Inflammatory macrophage (primary cell): ENCODE measurements around the gene GREB1L.
"Not testable (repeated sequence)": the region's sequence is repeated elsewhere in the genome, so short reads cannot be mapped to it uniquely, and the experiment has no call there.

Experiments
- DNase-seq, 2 donors: peaks; one replicate each; pipeline ENCODE4 v3.0.0-alpha.2; 2020 to 2022

The GREB1L gene

DNA sequence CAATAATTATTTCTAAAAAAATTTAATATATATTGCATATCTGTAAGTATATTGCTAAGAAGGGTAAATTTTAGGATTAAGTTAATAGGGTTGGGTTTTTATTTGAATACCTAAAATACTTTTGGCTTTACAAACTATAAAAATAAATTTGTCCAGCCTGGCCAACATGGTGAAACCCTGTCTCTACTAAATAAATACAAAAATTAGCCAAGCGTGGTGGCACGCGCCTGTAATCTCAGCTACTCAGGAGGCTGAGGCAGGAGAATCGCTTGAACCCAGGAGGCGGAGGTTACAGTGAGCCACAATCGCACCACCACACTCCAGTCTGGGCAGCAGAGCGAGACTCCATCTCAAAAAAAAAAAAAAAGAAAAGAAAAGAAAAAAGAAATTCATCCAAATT is 127.6 kb downstream of the GREB1L start:
- DNase-seq: not testable (repeated sequence)

DNA sequence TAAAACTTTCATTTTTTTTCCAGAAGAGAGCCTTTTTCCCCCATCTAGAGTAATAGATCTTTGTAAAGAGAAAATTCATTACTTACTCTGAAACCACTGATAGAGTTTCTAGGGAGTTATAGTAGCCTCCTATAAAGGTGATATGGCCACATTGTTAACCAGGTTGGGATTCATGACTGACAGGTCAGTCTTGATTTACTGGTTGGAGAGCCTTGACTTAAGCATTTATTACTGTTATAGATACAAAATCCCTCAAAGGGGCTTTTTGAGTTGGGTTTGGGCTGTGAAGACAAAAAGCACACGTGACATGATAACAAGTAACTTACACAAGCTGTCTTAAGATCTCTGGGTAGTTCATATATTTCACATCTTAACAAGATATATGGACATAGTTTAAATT is 141.0 kb downstream of the GREB1L start:
- no peak for DNase-seq

DNA sequence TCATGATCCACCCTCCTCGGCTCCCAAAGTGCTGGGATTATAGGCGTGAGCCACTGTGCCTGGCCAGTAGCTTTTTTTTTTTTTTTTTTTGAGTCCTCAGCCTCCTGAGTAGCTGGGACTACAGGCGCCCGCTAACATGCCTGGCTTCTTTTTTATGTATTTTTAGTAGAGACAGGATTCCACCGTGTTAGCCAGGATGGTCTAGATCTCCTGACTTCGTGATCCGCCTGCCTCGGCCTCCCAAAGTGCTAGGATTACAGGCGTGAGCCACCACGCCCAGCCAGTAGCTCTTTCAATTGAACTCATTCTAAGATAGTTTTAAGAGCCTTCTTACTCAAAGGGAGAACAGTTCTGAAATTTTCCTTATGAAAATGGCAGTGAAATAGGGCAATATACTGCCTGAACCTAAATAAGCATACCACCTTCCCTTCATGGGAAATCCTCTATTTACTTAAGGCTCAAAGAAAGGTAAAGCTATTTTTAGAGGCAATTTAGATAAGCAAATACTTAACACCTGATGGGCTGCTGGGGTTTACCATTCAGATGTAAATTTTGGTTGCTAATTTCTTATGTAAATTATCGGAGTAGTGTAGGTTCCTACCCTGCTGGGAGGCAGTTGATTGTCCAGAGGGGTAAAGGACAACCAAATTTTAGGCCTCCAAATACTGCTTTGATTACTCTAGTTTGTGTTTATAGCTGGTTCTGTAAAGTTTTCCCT is 144.7 kb downstream of the GREB1L start:
- DNase-seq: no peak

DNA sequence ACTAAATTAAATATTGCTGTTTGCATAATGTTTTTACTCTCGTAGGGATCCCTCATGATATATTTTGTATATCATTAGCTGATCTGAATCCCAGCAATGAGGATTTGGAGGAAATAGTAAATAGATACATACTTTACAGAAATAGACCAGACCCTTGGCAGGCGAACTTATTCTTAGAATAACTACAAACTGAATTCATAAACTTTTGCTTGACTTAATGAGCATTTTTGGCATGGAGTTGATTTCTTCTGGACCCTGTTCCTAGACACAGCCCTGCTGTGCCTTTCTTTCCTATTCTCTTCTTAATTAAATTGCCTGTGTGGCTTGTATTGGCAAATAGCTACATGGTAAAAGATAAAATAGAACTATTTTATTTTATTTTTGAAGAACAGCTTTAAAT is 145.9 kb downstream of the GREB1L start:
- no peak for DNase-seq

DNA sequence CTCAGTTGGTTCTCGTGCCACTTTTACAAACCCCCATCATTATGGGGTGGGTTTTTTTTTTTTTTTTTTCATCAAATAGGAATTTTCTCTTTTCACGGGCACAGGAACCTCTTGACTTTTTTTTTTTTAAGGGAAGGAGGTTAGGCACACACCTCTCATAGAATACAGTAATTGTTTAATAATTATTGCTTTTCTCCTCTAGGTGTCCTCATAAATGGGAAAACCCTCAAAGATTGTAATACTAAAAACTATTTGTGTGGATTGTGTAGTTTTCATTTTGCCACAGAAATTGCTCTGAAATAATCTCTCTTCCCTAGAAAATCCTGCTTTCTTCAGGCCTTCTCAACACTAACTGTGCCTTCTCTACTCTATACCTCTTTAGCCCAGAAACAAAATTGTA is 147.3 kb downstream of the GREB1L start:
- DNase-seq: no peak

DNA sequence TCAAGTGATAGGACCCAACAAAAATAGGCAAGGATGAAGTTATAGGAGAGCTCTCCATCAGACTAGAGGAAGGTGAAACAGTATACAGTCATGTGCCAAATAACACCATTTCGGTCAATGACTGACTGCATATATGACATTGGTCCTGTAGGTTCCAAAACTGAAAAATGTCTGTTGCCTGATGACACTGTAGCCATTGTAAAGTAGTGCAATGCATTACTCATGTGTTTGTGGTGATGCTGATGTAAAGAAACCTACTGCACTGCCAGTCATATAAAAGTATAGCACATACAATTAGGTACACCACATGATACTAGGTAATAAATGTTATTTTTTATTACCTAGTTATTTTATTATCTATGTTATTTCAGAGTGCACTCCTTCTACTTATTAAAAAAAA is 147.9 kb downstream of the GREB1L start:
- no peak for DNase-seq

DNA sequence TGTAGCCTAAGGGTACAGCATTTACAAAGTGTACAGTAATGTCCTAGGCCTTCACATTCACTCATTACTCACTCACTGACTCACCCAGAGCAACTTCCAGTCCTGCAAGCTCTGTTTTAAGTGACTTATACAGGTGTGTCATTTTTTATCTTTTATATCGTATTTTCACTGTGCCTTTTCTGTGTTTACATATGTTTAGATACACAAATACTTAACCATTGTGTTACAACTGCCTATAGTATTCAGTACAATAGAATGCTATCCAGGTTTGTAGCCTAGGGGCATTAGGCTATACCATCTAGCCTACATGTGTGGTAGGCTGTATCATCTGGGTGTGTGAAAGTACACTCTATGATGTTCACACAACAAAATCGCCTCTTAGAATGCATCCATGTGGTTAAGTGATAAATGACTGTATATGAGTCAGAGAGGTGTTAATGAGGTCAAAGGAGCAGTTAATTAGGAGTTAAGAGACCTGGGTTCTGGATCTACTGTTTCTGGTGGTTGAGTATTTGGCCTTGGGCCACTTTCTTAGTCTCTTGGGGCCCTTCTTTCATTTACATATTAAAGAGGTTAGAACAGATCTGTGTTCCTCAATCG is 149.1 kb downstream of the GREB1L start:
- no peak for DNase-seq

DNA sequence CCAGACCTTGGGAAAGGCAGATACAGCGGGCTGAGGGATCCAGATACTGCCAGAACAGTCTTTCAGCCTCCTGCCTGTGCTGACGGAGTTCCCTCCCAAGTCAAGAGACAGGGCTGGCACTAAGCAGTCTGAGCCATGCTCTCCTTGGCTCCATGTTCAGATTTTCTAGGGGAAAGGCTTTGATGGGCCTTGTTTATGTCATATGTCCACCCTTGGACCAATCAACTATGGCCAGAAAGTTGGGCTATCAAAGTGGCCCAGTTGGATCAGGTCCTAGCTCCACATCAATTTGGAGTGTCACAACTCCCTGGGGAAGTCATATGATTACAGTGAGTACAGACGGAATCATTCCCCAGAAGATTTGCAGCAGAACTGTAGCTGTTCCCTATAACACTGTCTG is 152.0 kb downstream of the GREB1L start:
- no peak for DNase-seq

DNA sequence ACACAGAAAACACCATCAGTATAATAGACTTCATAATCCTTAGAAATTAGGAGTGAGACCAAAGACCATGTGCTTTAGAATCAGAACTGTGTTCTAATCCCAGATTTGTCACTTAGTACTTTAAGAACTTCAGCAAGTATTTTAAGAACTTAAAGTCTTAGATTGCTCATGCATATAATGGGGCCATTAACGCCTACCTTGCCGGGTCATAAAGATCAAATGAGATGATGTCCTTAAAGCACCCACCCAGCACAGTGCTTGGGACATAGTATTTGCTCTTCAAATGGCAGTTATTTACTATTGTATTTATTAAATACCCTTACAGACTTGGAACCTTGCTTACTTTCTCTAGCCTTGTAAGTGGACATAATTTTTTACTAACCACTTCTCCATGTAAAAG is 156.1 kb downstream of the GREB1L start:
- no peak for DNase-seq

DNA sequence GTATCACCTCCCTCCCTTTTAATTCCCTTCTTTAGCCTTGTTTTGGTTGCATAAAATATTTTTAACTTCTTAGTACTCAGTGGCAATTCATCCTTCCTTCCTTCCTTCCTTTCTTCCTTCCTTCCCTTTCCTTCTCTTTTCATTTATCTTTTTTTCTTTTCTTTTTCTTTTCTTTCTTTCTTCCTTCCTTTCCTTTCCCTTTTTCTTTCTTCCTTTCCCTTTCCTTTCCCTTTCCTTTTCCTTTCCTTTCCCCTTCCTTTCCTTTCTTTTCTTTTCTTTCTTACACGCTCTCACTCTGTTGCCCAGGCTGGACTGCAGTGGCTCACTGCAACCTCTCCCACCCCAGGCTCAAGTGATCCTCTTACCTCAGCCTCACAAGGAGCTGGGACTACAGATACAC is 160.2 kb downstream of the GREB1L start:
- no peak for DNase-seq

DNA sequence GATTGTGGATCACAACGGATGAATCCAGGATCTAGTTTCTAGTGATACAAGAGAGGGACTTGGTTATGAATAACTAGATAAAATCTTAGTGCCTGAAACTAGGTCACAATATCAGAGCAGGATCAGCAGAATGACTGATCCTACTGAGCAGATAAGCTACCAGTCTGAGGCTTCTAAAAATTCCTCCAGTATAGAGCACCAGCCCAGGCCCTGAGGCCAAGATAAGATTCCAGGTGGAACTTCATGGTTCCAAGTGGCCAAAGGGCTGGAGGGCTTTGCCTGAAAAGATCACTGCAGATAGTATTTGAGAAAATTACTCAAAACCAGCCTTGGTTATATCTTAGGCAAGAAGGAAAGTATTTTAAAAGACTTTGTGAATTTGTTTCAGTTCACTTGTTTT is 162.4 kb downstream of the GREB1L start:
- DNase-seq: no peak

DNA sequence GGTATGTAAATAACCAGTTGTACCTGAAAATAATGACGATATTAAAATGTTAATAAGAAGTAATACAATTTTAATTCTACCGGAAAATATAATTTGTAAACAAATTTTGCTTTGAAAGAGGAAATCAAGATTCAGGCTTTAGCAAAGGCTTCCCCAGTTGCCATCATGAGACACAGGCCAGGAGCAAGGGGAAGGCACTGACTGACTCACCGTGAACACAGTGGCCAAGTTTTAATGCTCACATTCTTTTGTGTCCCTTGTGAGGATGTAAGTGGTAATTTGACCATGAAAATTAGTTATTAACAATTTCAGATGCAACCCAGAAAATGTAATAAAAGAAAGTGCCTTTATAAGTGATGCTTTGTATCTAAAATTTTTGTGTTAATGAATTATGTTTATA is 164.1 kb downstream of the GREB1L start:
- DNase-seq: no peak

DNA sequence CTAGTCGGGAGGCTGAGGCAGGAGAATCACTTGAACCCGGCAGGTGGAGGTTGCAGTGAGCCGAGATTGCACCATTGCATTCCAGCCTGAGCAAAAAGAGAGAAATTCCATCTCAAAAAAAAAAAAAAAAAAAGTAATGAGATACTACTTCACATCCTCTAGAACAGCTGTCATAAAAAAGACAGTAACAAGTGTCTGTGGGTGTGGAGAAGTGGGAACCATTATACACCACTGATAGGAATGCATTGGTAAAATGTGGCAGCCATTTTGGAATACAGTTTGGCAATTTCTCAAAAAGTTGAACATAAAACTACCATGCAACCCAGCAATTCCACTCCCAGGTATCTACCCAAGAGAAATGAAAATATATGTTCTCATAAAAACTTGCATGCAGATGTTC is 166.6 kb downstream of the GREB1L start:
- DNase-seq: no peak

DNA sequence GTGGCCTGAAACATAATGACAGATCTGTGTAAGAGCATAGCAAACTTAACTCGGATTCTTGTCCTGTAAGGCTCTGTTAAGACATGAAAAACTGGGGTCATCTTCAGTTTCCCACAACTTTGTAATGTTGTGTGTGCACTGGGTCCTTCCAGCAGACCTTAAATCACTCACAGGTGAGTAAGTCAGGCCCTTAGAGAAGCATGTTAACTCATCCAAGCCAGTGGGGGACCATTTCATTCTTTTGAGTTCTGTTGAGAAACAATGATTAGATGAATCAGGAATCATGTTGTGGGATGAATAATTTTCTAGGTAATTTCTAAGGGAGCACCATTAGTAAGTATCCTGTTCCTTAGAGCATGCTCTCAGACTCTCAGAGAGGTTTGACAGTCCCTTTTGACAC is 191.4 kb downstream of the GREB1L start:
- no peak for DNase-seq

DNA sequence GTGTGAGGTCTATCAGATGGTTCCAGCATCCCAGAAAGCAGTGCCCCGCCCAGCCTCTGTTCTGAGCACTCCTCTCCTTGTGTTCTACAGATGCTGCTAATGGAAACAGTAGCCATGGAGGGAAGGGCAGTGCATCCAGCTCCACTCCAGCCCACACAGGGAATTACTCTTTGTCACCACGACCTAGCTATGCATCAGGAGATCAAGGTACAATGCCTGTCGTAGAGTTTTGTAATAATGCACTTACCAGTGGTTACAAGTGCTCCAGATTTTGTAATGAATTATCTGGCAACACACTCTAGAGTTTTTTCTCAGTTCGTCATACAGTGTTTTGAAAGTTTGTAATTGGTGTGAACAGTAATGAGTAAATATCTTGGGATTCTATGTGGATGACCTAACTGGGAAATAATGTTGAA is 197.4 kb downstream of the GREB1L start:
- DNase-seq: no peak

DNA sequence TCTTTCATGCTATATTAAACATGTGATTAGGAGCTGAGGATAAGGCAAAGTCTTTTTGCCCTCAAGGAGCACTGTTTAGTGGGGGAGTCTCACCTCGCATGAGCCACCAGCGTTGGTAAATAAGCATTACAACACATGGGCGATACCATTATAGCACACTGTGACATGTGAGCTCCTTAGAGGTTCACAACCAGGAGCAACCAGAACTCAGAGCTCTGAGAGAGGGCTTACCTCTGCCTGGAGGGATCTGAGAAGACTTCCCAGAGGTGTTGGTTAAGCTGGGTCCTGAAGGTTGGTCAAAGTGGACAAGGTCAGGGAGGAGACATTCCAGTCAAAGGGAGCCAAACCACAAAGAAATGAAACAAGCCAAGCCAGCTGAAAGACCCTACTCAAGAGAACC is 199.6 kb downstream of the GREB1L start:
- no peak for DNase-seq

DNA sequence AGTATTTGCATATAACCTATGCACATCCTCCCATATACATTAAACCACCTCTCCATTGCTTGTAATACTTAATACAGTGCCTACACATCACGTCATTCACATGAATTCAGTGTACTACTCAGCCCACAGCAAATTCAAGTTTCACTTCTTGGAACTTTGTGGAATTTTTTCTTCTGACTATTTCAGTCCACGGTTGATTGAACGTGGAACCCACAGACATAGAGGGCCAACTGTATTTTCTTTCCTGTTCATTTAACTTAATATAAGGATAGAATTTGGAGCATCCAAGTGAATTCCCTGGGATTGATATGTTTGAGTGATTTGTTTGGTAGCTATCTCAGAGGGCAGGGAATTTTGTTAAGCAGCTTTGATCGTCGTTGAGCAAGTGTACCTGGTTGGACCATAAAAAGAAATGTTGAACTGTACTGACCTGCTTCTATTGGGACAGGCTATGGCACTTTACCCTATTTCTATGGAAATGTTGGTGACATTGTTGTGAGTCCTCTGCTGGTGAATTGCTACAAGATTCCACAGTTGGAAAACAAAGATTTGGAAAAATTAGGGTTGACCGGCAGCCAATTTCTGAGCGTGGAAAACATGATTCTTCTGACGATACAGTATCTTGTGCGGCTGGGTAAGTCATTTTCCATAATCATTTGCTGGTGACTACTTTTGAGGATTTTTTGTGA is 201.9 kb downstream of the GREB1L start:
- no peak for DNase-seq

DNA sequence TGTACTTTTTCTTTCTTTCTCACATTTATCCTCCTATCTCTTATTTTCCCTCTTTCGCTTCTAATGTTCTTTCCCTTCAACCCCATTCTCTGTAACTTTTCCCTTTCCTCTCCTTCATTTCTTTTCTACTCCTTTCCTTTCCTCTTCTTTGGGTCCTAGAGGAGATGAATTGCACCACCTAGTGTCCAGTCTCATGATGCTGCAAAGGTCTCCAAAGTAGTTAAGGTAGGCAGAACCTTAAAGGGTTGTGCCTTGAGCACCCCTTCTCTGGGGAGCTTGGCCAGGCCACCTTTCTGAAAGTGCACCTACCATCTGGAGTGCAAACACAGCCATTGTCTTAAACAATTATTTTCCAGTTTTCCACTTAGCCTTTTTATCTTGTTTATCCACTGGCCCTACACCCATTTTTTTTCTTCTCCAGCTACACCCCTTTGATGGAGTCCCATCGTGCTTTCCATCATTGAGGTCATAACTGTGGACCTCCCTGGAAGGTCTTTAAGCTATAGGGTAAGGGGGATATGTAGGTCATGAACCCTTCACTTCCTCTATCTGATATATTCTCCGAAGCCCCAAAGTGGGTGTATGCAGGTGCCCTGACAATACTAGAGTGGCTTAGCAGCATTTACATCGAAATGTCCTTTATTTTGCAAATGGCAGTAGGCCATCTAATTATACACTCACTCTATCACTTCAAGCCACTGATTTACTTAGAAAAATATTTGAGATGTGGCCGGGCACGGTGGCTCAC is 202.6 kb downstream of the GREB1L start:
- DNase-seq: peak in 1 of 2 donors; percentile 20

DNA sequence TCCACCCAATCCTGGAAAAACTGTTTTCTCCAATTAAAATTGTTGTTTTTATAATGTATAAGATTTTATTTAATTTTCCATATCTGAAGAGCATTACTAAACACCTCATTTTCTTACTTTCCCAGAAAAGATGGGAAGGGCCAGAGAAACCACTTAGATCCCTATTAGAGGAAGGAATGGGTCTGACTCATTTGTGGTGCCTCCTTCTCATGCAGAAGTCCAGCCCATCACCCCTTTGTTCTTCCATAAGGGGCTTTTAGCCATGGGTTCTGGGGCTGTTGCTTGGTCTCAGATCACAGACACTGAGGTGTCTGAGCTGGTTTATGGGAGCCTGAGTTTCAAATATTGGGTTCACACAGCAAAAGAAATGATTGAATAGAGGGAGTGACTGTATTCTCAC is 206.3 kb downstream of the GREB1L start:
- peak in 1 of 2 donors; percentile 3 for DNase-seq

DNA sequence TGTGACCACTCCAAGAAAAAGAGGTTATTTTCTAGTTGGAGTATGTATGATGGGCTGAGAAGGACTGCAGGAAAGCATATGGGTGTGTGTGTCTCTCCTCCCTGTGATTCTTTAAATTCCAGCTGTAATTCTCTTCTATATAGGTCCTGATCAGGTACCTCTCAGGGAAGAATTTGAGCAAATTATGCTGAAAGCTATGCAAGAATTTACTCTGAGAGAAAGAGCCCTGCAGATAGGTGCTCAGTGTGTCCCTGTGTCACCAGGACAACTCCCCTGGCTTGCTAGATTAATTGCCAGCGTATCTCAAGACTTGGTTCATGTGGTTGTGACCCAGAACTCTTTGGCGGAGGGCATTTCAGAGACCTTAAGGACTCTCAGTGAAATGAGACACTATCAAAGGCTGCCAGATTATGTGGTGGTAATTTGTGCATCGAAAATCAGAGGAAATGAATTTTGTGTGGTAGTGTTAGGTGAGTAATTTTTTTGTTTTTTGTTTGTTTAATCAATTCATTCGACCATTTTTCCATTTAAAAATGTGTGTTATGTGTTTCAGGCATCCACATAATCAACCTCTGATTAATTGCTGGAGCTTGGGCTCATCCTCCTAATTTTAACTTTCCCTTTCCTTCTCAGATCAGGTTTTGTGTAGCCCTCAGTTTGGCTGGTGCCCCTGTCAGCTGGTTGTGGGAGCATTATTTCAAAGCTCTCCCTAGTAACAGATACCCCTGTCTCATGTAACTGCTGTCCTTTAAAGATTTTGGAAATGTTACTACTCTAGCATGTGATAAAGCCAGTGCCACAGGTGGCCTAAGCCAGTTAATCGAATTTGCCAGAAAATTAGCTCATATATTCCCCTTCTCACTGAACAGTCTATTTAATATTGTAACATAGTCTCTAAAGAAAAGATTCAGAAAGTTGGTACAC is 207.6 kb downstream of the GREB1L start:
- DNase-seq: no peak

DNA sequence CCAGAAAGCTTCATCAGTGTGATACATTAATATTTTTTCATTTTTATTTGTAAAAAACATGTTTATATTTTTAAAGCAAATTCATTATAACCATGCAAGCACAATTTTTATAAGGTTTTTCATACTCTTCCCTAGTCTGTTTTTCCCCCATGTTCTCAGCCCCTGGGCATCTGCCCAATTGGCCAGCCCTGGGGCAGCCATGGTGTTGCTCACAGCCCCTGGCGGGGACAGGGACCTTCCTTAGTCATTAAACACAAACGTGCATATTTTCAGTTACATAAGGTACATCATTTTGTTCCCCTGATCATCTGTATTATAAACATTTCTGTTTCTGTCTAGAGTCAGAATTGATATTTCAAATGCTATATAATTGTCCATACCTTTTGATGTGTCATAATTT is 208.5 kb downstream of the GREB1L start:
- DNase-seq: no peak

DNA sequence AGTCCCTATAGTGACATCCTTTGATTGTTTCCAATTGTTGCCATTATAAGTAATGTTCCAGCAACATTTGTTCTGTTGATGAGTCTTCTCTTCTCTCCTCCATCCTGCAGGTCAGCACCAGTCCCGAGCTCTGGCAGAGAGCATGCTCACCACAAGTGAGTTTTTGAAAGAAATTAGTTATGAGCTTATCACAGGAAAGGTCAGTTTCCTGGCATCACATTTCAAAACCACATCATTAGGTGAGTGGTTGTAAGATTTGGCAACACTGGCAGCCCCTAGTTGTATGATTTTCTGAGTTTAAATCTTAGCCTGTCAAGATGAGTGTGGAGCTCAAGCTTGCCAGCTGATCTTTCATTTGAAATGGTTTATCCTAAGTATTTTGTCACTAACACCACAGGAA is 208.9 kb downstream of the GREB1L start:
- no peak for DNase-seq
